ENCODE measurements around the gene IGHMBP2.

Gene IGHMBP2

DNA sequence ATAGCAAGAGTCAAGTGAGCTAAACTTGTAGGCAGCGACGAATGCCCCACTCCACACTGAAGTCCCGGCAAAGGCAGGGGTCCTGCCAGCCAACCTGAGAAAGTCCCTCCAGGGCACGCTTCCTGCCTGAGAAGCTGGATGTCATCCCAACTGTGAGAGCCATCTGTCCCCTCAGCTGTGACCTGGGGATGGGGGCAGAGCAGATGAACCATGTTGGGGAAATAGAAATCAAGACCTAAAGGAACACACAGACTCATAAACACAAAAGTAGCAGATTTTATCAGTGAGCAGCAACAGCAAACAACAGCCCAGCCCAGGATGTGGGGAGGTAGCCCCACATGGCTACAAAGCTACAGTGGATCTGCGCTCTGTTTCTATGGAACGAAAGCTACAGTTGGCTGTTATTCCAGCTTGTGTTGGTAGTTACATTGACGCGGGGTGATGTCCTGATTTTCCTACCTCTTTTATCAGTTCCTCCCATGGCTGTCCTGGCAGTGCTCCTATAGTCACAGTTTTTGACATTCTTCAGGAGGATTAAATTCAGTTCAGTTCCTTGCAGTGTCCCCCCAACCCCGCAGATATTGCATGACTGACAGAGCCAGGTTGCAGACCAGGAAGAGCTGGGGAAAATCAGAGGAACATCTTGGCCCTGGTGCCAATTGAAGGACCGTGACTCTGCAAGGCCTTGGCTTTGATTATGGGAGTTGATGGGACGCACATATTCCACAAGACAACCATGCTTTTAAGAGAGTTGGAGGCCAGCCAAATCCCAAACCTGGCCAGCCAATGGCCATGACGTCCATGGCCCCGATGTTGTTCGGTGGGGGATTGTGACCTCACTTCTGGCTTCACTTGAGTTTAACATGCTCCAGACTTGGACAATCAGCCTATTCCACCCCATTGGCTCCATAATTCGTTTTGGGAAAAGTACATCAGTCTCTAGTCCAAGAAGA is 62.5 kb downstream of the IGHMBP2 start:
- in situ Hi-C loops (cut with HindIII; ENCODE audit: low sequenced_read_pairs), result no loop called here
- no peak overlapping the region for H3K4me3 ChIP-seq (ENCODE audit: low read depth, low read length)
- DNase-seq (ENCODE audit: low read depth, low spot score), result no peak
- TF ChIP-seq, protein P1, sequence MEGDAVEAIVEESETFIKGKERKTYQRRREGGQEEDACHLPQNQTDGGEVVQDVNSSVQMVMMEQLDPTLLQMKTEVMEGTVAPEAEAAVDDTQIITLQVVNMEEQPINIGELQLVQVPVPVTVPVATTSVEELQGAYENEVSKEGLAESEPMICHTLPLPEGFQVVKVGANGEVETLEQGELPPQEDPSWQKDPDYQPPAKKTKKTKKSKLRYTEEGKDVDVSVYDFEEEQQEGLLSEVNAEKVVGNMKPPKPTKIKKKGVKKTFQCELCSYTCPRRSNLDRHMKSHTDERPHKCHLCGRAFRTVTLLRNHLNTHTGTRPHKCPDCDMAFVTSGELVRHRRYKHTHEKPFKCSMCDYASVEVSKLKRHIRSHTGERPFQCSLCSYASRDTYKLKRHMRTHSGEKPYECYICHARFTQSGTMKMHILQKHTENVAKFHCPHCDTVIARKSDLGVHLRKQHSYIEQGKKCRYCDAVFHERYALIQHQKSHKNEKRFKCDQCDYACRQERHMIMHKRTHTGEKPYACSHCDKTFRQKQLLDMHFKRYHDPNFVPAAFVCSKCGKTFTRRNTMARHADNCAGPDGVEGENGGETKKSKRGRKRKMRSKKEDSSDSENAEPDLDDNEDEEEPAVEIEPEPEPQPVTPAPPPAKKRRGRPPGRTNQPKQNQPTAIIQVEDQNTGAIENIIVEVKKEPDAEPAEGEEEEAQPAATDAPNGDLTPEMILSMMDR (IDR thresholded peaks at IDR 0.05; ENCODE audit: low read depth, low read length), result no peak

DNA sequence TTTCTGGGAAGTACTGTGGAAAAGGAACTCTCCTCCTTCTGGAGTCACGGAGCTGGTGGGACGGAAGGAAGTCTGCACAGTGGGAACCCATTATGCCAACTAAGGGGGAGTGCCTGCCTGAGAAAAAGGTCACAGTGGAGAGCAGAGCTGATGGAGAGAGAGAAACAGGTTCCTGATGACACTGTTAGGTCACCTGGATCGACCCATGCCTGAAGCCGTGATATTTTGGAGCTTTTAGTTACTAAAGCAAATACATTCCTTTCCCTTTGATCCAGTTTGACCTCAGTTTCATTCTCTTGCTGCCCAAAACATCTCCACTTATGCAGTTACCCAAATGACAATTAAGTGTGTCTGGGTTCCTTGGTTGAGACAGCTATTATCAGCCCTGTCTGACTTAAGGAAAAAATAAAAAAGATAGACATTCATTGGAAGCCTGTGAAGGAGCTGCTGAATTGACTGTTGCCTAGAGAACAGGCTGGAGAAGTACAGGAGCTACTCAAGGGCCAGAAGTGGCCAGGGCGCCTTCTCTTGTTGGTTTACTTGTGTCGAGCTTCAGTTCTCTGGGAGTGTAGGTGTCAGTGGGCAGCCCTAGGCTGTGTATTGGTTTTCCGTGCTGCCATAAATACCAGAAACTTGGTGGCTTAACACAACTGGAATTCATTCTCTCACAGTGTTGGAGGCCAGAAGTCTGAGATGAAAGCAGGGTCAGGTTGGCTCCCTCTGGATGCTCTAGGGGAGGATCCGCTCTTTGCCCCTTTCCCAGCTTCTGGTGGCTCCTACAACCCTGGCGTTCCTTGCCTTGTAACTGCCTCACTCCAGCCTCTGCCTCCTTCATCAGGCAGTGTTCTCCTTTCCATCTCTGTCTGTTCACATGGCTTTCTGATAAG is 63.4 kb downstream of the IGHMBP2 start:
- in situ Hi-C loops (cut with HindIII; ENCODE audit: low sequenced_read_pairs), result no loop called here
- no peak overlapping the region for H3K4me3 ChIP-seq (ENCODE audit: low read depth, low read length)
- TF ChIP-seq, protein P1 (IDR thresholded peaks at IDR 0.05; ENCODE audit: low read depth, low read length), result no peak
- no peak for DNase-seq (ENCODE audit: low read depth, low spot score)

DNA sequence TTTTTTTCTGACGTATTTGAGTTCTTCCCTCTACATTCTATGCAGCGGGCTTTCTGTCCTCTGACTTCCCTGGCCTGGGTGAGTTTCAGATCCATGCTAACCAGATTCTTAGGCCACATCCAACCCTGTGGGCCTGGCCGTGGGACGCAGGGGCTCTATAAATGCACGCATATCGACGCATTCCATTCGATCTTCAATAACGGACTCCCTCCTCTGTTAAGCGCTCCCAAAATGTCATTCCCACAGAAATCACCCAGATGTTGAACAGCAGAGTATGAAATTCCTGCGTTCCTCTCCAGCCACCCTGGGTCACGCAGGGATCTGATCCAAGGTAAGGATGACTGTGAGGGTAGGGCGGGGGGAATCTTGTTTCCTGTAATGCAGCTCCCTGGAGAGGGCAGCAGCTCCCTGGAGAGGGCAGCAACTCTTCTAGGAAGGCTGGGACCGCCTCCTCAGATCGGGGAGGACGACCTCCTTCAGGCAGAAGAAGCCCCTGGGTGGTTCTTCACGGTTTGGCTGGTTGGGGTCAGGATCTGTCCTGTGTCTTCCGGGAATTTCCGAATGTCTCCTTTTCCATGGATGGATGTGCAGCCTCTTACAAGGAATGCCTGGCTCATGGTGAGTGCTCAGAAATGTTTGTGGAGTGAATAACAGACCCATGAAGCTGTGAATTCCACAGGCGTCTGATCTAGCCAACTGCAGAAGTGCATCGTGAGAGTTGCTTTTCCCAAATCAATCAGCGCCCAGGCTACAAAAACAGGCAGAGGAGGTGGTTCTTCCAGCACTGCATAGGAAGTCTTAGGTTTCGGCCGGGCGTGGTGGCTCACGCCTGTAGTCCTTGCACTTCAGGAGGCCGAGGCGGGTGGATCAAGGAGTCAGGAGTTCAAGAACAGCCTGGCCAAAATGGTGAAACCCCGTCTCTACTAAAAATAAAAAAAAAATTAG is 64.9 kb downstream of the IGHMBP2 start:
- in situ Hi-C loops (cut with HindIII; ENCODE audit: low sequenced_read_pairs), result no loop called here
- TF ChIP-seq, protein P1 (IDR thresholded peaks at IDR 0.05; ENCODE audit: low read depth, low read length), result no peak
- no peak overlapping the region for H3K4me3 ChIP-seq (ENCODE audit: low read depth, low read length)
- no peak for DNase-seq (ENCODE audit: low read depth, low spot score)

DNA sequence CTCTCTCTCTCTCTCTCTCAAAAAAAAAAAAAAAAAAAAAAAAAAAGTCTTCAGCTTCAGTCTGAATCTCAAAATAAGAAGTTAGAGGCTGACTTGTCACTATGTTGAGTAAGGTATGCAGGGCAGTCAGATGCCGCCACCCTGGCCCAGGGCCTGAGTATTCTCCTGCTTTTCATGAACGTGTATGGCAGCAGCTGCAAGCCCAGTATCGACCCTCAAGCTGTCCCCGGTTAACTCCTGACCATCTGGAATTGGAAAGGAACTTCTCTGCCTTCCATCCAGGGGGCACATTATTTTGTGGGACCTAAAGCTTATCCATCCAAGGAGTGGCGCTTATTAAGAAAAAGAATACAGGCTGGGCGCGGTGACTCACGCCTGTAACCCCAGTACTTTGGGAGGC is 65.7 kb downstream of the IGHMBP2 start:
- TF ChIP-seq, protein P1 (IDR thresholded peaks at IDR 0.05; ENCODE audit: low read depth, low read length), result no peak
- in situ Hi-C loops (cut with HindIII; ENCODE audit: low sequenced_read_pairs), result no loop called here
- DNase-seq (ENCODE audit: low read depth, low spot score), result no peak
- no peak overlapping the region for H3K4me3 ChIP-seq (ENCODE audit: low read depth, low read length)

DNA sequence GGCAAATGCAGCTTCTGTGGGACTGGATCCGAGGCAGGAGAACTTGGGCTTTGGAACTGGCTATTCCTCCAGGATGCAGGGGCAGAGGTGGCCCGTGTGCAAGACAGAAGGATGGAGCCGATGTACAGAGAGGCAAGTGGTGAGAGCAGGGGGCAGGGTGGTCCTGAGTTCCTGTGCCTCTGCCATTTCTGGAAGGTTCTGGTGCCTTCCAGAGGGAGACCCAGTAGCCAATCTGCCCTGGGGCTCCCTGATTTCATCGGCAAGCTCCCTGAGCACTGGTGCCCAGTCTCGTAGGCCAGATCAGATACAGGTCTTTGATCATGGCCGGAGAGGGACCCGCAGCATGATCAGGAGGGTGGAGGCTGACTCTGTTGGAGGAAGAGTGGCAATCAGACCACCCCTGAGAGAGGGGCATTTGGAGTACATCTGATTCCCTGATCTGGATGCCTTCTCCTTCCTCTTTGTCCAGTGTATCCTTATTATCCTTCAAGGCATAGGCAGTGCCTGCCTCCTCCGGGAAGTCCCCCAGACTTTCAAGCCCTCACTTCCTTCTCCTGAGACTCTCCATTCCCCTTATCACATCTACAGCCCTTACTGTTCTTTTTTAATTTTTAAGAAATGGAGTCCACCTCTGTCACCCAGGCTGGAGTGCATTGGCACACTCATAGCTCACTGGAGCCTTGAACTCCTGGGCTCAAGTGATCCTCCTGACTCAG is 67.4 kb downstream of the IGHMBP2 start:
- in situ Hi-C loops (cut with HindIII; ENCODE audit: low sequenced_read_pairs), result no loop called here
- H3K4me3 ChIP-seq (ENCODE audit: low read depth, low read length), result no peak overlapping the region
- TF ChIP-seq, protein P1 (IDR thresholded peaks at IDR 0.05; ENCODE audit: low read depth, low read length), result no peak
- DNase-seq (ENCODE audit: low read depth, low spot score), result no peak

Measured in astrocyte of the spinal cord (primary cell).